Renal cortex interstitium (tissue), 11 donors: Measurements from ENCODE around the gene DESI2. TPM values are rescaled to one million over a fixed set of nuclear protein-coding genes. Genes with fewer than 3 reads are reported as not detected.
"Not testable (repeated sequence)": the region's sequence is repeated elsewhere in the genome, so short reads cannot be mapped to it uniquely, and the experiment has no call there.

Experiments used
- DNase-seq, 11 donors: peaks; one replicate each; pipeline ENCODE4 v3.0.0-alpha.2; 2013; ENCODE audit warnings: low read depth in 9 of 11, low spot score in 4 of 11; ENCODE audit errors: extremely low read depth in 1 of 11
- polyA plus RNA-seq, 3 donors: library from polyadenylated mRNA; unstranded; fragments of 120-200 nt; gene quantifications; one replicate each; pipeline ENCODE4 v1.2.1, GENCODE V29; 2013; ENCODE audit not compliant: insufficient read length in 3 of 3

Gene DESI2
- polyA plus RNA-seq, 3 donors, result 43.5 to 54.3 (median 46.9) TPM

DNA sequence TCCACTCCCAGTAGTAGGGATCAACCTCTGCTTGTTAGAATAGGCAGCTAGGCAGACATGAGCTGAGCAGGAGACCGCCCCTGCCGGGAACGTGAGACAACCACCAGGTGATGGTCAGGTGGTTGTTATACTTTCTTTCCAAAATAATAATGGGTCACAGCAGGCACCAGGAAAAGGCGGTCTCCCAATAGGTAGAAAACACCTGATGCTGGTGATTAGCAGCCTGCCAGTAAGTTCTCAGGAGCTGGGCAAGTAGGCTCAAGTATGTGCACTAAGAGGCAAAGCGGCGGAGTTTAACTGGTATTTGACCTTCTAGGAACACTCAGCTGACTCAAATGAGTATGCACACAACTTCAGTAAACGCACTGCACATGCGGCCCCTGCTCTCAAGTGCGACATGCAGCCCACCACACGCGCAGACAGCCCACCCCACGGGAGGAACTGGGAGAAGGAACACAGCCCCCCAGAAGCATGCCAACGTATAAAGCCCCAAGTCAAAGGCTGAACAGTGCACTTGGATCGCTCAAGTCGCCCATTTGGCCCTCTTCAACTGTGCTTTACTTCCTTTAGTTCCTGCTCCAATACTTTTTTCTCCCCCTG, 80.0 kb downstream of the DESI2 start:
- no peak for DNase-seq

DNA sequence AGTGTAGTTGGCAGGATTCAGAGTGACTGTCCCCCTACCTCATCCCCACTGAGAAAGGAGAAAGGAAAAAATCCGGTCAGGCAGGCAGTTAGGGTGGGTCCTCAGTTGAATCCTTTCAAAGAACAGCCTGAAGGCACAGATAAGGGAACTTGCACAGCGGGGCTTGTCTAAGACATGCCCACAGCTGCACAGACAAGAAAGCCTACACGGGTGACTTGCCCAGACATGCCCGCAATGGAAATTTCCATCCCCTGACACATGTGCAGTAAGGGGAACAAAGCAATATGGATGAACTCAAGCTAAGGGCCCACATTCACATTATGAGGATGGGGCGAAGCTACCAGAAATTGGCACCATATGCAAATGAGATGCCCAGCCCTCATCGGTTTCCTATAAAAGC, 82.5 kb downstream of the DESI2 start:
- no peak for DNase-seq

DNA sequence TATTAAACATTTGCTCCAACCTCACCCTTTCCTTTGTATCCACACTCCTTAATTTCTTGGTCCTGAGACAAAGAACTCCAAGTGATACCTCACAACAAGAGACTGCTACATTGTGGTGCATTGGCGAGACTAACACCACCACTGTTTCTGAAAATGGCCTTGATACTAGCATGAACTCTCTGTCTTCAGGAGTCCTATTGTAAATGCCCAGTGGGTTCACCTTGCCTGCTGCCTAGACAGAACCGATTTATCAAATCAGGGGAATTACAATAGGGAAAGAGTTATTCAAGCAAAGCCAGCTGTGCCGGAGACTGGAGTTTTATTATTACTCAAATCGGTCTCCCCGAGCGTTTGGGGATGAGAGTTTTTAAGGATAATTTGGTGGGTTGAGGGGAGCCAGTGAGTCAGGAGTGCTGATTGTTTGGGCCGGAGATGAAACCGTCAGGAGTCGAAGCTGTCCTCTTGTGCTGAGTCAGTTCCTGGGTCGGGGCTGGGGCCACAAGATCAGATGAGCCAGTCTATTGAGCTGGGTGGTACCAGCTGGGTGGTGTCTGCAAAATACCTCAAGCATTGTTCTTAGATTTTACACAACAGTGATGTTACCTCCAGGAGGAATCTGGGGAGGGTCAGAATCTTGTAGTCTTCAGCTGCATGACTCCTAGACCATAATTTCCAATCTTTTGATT, 83.1 kb downstream of the DESI2 start:
- no peak for DNase-seq

DNA sequence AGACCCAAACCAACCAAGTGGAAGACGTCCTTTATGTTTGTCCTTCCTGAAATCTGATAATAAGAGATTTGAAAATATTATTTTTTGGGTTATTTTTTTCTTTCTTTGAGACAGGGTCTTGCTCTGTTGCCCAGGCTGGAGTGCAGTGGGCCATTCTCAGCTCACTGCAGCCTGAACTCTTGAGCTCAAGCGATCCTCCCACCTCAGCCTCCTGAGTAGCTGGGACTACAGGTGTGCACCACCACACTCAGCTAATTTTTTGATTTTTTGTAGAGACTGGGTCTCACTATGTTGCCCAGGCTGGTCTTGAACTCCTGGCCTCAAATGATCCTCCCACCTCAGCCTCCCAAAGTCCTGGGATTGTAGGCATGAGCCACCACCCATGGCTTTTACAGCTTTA, 86.2 kb downstream of the DESI2 start:
- not testable (repeated sequence) for DNase-seq

DNA sequence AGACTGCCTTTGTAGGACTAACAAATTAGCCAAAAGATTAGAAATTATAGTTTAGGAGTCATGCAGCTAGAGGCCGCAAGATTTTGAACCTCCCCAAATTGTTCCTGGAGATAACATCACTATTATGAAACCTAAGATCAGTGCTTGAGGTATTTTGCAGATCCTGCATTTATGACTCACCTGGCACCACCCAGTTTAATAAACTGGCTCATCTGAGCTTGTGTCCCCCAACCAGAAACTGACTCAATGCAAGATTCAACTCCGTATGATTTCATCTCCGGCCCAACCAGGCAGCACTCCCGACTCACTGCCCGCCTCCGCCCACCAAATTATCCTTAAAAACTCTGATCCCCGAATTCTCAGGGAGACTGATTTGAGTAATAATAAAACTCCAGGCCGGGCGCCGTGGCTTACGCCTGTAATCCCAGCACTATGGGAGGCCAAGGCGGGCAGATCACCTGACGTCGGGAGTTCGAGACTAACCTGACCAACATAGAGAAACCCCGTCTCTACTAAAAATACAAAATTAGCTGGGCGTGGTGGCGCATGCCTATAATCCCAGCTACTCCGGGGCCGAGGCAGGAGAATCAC, 87.2 kb downstream of the DESI2 start:
- DNase-seq, result not testable (repeated sequence)

DNA sequence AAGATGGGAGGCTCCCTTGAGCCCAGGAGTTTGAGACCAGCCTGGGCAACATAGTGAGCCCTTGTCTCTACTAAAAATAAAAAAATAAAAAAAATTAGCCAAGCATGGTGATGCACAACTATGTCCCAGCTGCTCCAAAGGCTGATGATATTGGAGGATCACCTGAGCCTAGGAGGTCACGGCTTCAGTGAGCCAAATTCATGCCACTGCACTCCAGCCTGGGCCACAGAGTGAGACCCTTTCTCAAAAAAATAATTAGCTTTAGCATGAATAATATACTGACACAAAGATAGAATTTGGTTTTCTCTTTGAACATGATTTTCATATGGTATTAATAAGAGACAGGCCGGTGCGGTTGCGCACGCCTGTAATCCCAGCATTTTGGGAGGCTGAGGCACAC, 88.8 kb downstream of the DESI2 start:
- DNase-seq, result no peak

DNA sequence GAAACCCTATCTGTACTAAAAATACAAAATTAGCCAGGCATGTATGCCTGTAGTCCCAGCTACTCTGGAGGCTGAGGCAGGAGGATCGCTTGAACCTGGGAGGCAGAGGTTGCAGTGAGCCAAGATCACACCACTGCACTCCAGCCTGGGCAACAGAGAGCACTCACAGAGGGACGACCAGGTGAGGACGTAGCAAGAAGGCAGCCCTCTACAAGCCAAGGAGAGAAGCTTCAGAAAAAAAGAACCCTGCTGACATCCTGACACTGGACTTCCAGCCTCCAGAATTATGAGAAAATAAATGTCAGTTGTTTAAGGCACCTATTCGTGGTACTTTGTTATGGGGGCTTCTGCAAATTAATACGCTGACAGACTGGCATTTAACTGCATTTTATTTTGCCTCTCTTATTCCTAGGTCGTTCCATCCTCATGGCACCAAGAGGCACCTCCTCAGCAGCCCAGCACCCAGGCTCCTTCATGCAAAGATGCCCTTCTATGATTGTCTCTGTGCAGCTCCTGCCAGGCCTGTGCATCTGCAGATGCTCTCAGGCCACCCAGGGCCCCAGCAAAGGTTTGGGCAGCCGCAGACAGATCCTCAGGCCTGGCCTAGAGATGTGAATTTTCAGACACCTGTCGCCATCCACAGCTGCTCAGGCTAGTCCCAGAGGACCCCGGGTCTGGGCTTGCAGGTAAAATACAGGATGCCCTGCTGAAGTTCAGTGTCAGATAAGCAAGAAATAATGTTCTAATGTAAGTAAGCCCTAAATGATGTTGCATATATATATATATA, 96.5 kb downstream of the DESI2 start:
- DNase-seq, result no peak

DNA sequence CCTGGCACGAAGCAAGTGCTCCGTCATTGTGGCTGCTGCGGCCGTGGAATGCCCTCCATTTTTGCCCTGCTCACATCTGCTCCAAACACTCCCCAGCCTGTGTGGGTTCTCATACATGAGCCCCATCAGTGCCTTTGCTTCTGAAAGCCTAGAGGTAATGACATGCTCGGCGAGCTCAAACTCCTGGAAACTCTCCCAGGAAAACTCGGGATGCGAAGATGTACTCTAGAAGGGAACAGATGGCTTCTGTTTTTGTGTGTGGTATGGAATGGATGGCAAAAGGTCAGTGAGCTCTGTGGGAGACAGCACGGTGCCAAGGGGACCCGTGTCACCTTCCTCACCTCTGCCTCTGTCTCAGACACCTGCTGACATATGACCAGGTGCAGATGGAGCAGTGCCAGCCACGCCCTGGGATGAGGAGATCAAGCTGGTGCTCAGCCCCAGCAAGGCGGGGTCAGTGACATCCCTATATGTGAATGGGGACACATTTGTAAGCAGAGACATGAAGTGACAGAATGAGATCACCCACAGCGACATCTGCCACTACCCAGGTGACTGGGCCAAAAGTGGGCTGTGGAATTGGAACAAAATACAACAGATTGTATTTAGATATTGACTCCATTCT, 98.5 kb downstream of the DESI2 start:
- no peak for DNase-seq

DNA sequence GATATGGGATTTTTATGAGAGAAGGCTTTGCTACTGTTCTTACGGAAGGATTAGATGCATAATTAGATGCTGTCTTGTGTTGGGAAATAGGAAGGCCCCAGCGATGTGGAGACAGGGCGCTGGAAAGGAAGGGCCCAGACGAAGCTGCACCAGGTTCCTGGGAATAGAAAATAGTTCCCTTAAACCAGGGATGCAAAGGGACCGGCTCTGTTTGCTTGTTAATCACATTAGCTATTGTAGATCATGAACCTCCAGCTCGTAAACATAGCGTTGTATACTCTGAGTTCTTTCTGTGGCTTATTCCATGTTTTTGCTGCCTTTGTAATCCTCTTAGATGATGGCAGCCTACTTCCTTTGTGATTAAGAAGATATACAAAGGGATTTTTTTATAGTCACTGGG, 102.7 kb downstream of the DESI2 start:
- DNase-seq, result no peak

DNA sequence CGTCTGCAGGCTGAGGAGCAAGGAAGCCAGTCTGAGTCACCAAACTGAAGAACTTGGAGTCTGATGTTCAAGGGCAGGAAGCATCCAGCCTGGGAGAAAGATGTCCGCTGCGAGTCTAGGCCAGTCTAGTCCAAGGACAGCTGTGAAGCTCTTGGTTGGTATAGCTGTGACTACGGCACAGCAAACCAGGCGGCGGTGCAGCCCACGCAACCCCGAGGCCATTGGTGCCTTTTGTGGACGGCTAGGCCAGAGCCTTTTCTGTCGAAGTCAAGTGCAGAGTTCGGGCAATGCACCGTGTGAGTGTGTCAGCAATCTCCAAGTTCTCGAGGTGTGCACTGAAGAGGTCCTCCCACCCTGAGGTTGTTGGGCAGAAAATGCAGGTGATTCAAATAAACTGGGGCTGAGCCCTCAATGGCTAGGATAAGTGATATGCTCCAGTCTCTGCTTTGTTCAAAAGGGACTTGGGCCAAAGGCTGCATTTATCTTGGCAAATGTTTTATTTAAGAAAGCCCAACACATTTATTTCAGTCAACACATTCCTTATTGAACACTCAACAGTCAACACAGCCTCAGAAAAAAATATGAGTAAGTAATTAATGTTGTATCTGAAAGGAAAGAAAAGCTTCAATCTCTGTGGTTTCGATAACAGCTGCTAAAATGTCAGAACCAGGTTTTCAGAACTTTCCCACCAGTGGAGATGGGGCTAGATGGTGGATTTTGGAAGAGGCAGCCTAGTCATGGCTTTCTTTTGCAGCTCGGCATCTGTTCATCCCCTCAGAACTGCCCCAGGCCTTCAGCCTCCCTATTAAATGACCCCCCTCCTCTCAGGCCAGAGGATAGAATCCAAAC, 104.4 kb downstream of the DESI2 start:
- DNase-seq, result peak in 1 of 11 donors; percentile 16

Other genes starting within 250 kb of the DESI2 start
- 10 to 100 TPM; 54.2 to 64.1 (median 61.3) TPM for gene ADSS2, start 201.2 kb upstream of the DESI2 start, polyA plus RNA-seq
- 1 to 10 TPM; 1.5 to 2.4 (median 1.9) TPM for gene CATSPERE, start 191.9 kb upstream of the DESI2 start, polyA plus RNA-seq
- 100 to 1,000 TPM in 2 of 3 donors, 10 to 100 TPM in 1; 93.4 to 129 (median 113) TPM for gene COX20, start 182.5 kb downstream of the DESI2 start, polyA plus RNA-seq
- gene HNRNPU, start 211.4 kb downstream of the DESI2 start, polyA plus RNA-seq, result 100 to 1,000 TPM; 634 to 758 (median 664) TPM